Astrocyte of the cerebellum (primary cell): ENCODE data around the gene DIO1.

ENCODE experiments used
- DNase-seq: peaks from one replicate; pipeline ENCODE4 v3.0.0-alpha.2; 2011; ENCODE audit warnings: low read depth
- H3K4me3 ChIP-seq: 2 replicates; pipeline ENCODE4 v1.5.1; 2011; ENCODE audit warnings: mild to moderate bottlenecking, low read depth, low read length, moderate library complexity
- CTCF ChIP-seq: IDR thresholded peaks from 2 replicates; pipeline ENCODE4 v1.5.1; 2012; ENCODE audit warnings: low read length, low read depth, moderate library complexity, mild to moderate bottlenecking; ENCODE audit errors: missing control alignments
- in situ Hi-C: cut with HindIII; loops from 2 replicates; pipeline ENCODE4 v1.10.0; 2017; ENCODE audit warnings: low sequenced_read_pairs

The DIO1 gene

GRCh38 chr1:53927376-53927881, 33.4 kb downstream of the DIO1 start:
- TF ChIP-seq CTCF = no peak
- in situ Hi-C loops = no loop called here
- H3K4me3 ChIP-seq = no peak overlapping the region
- no peak for DNase-seq

GRCh38 chr1:53929246-53929960, 35.4 kb downstream of the DIO1 start:
- no peak overlapping the region for H3K4me3 ChIP-seq
- in situ Hi-C loops = no loop called here
- no peak for TF ChIP-seq CTCF
- no peak for DNase-seq

- DNase-seq = no peak
- no peak overlapping the region for H3K4me3 ChIP-seq
- no peak for TF ChIP-seq CTCF
- in situ Hi-C loops = no loop called here
These were observed 36.9 kb downstream of the DIO1 start for GRCh38 chr1:53930932-53931331.

- no peak overlapping the region for H3K4me3 ChIP-seq
- TF ChIP-seq CTCF = no peak
- in situ Hi-C loops = no loop called here
- DNase-seq = no peak
These were observed 37.5 kb downstream of the DIO1 start for GRCh38 chr1:53931523-53931922.

GRCh38 chr1:53934170-53934765, 40.3 kb downstream of the DIO1 start:
- TF ChIP-seq CTCF = no peak
- in situ Hi-C loops = no loop called here
- DNase-seq = no peak
- H3K4me3 ChIP-seq = no peak overlapping the region

- in situ Hi-C loops = no loop called here
- DNase-seq = no peak
- no peak overlapping the region for H3K4me3 ChIP-seq
- no peak for TF ChIP-seq CTCF
These were observed 42.4 kb downstream of the DIO1 start for GRCh38 chr1:53936430-53936829.
